Keratinocyte (primary cell): Measurements from ENCODE around the gene CACNA1I. TPM values are rescaled to one million over a fixed set of nuclear protein-coding genes. Genes with fewer than 3 reads are reported as not detected.
A peak's percentile ranks its signal among the peaks of the same experiment; 100 is the strongest.

ENCODE experiments used
- DNase-seq: peaks from one replicate; pipeline ENCODE4 v3.0.0-alpha.2; 2011; ENCODE audit warnings: low read depth, missing footprints, low spot score
- FAIRE-seq: peaks from 2 replicates; lab custom pipeline; 2011; peaks lifted over from hg19 to GRCh38; lab: Jason Lieb, UNC
- H2AFZ ChIP-seq: 2 replicates; pipeline ENCODE4 v1.6.0; 2012; ENCODE audit warnings: low read length, control low read depth, inconsistent platforms; ENCODE audit not compliant: control insufficient read depth
- H3K27ac ChIP-seq: 2 replicates; pipeline ENCODE4 v1.5.1; 2011; ENCODE audit warnings: low read length; ENCODE audit not compliant: control insufficient read depth, insufficient read depth
- H3K27me3 ChIP-seq: 3 replicates; pipeline ENCODE4 v1.6.0; 2011; ENCODE audit warnings: low read length; ENCODE audit not compliant: control insufficient read depth, insufficient read depth; ENCODE audit errors: extremely low read depth
- H3K36me3 ChIP-seq, 2 experiments: 2 replicates in 1 of 2; 3 replicates in 1 of 2; pipeline ENCODE4 v1.5.1; 2011; ENCODE audit warnings: low read length in 2 of 2, mild to moderate bottlenecking in 1 of 2; ENCODE audit not compliant: control insufficient read depth in 2 of 2, insufficient read depth in 2 of 2; ENCODE audit errors: extremely low read depth in 1 of 2
- H3K4me1 ChIP-seq: 3 replicates; pipeline ENCODE4 v1.5.1; 2011; ENCODE audit warnings: low read length; ENCODE audit not compliant: control insufficient read depth, insufficient read depth; ENCODE audit errors: extremely low read depth
- H3K4me2 ChIP-seq: 3 replicates; pipeline ENCODE4 v1.6.0; 2011; ENCODE audit warnings: low read depth, low read length; ENCODE audit not compliant: control insufficient read depth, insufficient read depth; ENCODE audit errors: extremely low read depth
- H3K4me3 ChIP-seq, 3 experiments: fragments of 200-600 bp in 1 of 3; sonication (generic) in 1 of 3; 2 replicates in 2 of 3; 3 replicates in 1 of 3; pipeline ENCODE4 v1.5.1; 2011 to 2016; ENCODE audit warnings: low read length in 3 of 3, mild to moderate bottlenecking in 3 of 3, control low read depth in 2 of 3, inconsistent platforms in 1 of 3, low read depth in 1 of 3, mixed read lengths in 1 of 3, mixed run types in 1 of 3, moderate library complexity in 1 of 3; ENCODE audit not compliant: control insufficient read depth in 2 of 3, insufficient read depth in 2 of 3; ENCODE audit errors: extremely low read depth in 1 of 3
- H3K79me2 ChIP-seq: 2 replicates; pipeline ENCODE4 v1.6.0; 2012; ENCODE audit warnings: low read length; ENCODE audit not compliant: control insufficient read depth, insufficient read depth
- H3K9ac ChIP-seq: 3 replicates; pipeline ENCODE4 v1.6.0; 2011; ENCODE audit warnings: low read length; ENCODE audit not compliant: control insufficient read depth, insufficient read depth; ENCODE audit errors: extremely low read depth
- H3K9me1 ChIP-seq: 3 replicates; pipeline ENCODE4 v1.6.0; 2011; ENCODE audit warnings: low read length; ENCODE audit not compliant: control insufficient read depth, insufficient read depth; ENCODE audit errors: extremely low read depth
- H3K9me3 ChIP-seq: 2 replicates; pipeline ENCODE4 v1.5.1; 2012; ENCODE audit warnings: low read depth, low read length; ENCODE audit not compliant: control insufficient read depth
- H4K20me1 ChIP-seq: 3 replicates; pipeline ENCODE4 v1.6.0; 2011; ENCODE audit warnings: low read length; ENCODE audit not compliant: control insufficient read depth, insufficient read depth; ENCODE audit errors: extremely low read depth
- CTCF ChIP-seq, 3 experiments: IDR thresholded peaks in 1 of 3; conservative IDR thresholded peaks in 1 of 3; optimal IDR thresholded peaks in 1 of 3; 2 replicates in 2 of 3; 3 replicates in 1 of 3; pipeline versions ENCODE3 to v1.5.1; 2011; ENCODE audit warnings: low read length in 3 of 3, mild to moderate bottlenecking in 3 of 3, moderate library complexity in 2 of 3, control low read depth in 1 of 3, inconsistent platforms in 1 of 3; ENCODE audit not compliant: insufficient read depth in 2 of 3; ENCODE audit errors: extremely low read depth in 1 of 3
- EZH2 ChIP-seq: IDR thresholded peaks from one replicate; pipeline ENCODE4 v1.6.1; 2012; ENCODE audit warnings: inconsistent platforms, mild to moderate bottlenecking, low read length, moderate library complexity
- dilution Hi-C: fragments of 300-500 bp; cut with MboI; formaldehyde crosslinking; loops from one replicate; pipeline ENCODE4 v1.7.0; 2020; ENCODE audit warnings: low sequenced_read_pairs; ENCODE audit not compliant: extremely low pct_ligation_motif_present
- polyA plus RNA-seq, 5 experiments: library from polyadenylated mRNA; depleted of rRNA in 3 of 5; stranded (reverse) in 3 of 5; stranded (forward) in 1 of 5; unstranded in 1 of 5; fragments of >200 nt; gene quantifications; 1 replicate in 1 of 5; 2 replicates in 3 of 5; 3 replicates in 1 of 5; pipeline versions ENCODE4 v1.2.1 to v1.2.3, GENCODE V29; 2011 to 2012; ENCODE audit warnings: missing spikeins in 2 of 5, low read depth in 1 of 5, low replicate concordance in 1 of 5

Gene CACNA1I
- polyA plus RNA-seq, 1 donor (not counting 4 experiments of a cell fraction or from before 2014, with no cell fraction given) = not detected

GRCh38 chr22:39575552-39575825 is 4.9 kb downstream of the CACNA1I start:
- no peaks in the 10 kb centered on the region for H3K36me3 ChIP-seq
- H3K9me3 ChIP-seq = no peaks in the 10 kb centered on the region
- no peaks in the 10 kb centered on the region for H3K79me2 ChIP-seq
- dilution Hi-C loops = no loop called here
- peaks cover 19% of the 10 kb centered on the region for H3K27me3 ChIP-seq
- no peak overlapping the region for H3K4me3 ChIP-seq
- peak; percentile 17 for FAIRE-seq
- H3K4me2 ChIP-seq = no peak overlapping the region
- H3K9me1 ChIP-seq = no peaks in the 10 kb centered on the region
- no peak overlapping the region for H2AFZ ChIP-seq
- no peak overlapping the region for H3K27ac ChIP-seq
- no peaks in the 10 kb centered on the region for H4K20me1 ChIP-seq
- no peak for DNase-seq
- peaks cover 13% of the 10 kb centered on the region for H3K4me1 ChIP-seq
- no peak for TF ChIP-seq CTCF (optimal IDR thresholded peaks at IDR 0.05 in 1 of 3, IDR thresholded peaks at IDR 0.05 in 1 of 3, conservative IDR thresholded peaks at IDR 0.05 in 1 of 3; ENCODE audit: extremely low read depth in 1 of 3, insufficient read depth in 2 of 3, low read length in 3 of 3)
- no peak for TF ChIP-seq EZH2
- H3K9ac ChIP-seq = no peak overlapping the region

GRCh38 chr22:39576027-39576426 is 5.5 kb downstream of the CACNA1I start:
- H3K79me2 ChIP-seq = no peaks in the 10 kb centered on the region
- peaks cover 13% of the 10 kb centered on the region for H3K4me1 ChIP-seq
- no peaks in the 10 kb centered on the region for H4K20me1 ChIP-seq
- DNase-seq (no peak), FAIRE-seq (no peak)
- H3K27ac ChIP-seq = no peak overlapping the region
- dilution Hi-C loops = no loop called here
- H3K9ac ChIP-seq = no peak overlapping the region
- H3K9me3 ChIP-seq = no peaks in the 10 kb centered on the region
- no peak overlapping the region for H2AFZ ChIP-seq
- TF ChIP-seq EZH2 = no peak
- H3K4me2 ChIP-seq = no peak overlapping the region
- H3K9me1 ChIP-seq = no peaks in the 10 kb centered on the region
- H3K36me3 ChIP-seq = no peaks in the 10 kb centered on the region
- peaks cover 23% of the 10 kb centered on the region for H3K27me3 ChIP-seq
- H3K4me3 ChIP-seq = no peak overlapping the region

DNA sequence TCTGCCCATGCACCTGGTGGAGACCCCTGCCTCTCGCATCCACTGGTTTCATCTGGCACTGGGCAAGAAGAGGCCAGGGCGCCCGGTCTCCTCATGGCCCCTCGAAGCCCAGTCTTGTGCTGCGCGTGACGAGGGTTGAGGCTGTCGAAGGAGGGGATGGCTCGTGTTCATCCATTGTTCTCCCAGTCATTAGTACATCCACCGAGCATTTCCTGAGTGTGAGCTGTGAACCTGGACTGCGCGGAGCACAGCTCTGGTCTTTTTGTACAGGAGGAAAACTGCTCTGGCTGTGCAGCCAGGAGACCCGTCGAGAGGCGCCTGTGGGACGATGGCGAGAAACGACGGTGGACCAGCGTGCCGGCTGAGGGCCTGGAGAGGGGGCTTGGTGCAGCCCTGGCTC is 6.8 kb downstream of the CACNA1I start:
- Histone ChIP-seq H3K36me3 (no peaks in the 10 kb centered on the region), H3K4me2 (no peak overlapping the region), H2AFZ (no peak overlapping the region), H3K9me1 (no peaks in the 10 kb centered on the region), H3K4me3 (no peak overlapping the region), H3K4me1 (peaks cover 13% of the 10 kb centered on the region), H3K9me3 (no peaks in the 10 kb centered on the region), H3K79me2 (no peaks in the 10 kb centered on the region), H4K20me1 (no peaks in the 10 kb centered on the region), H3K27ac (no peak overlapping the region), H3K9ac (no peak overlapping the region), H3K27me3 (peaks cover 20% of the 10 kb centered on the region)
- dilution Hi-C loops = no loop called here
- FAIRE-seq (no peak), DNase-seq (no peak)
- TF ChIP-seq CTCF (optimal IDR thresholded peaks at IDR 0.05 in 1 of 3, IDR thresholded peaks at IDR 0.05 in 1 of 3, conservative IDR thresholded peaks at IDR 0.05 in 1 of 3; ENCODE audit: extremely low read depth in 1 of 3, insufficient read depth in 2 of 3, low read length in 3 of 3) (no peak), EZH2 (no peak)
